IMR-90 (cell line): ENCODE results near the gene FAM184A.

Source experiments
- CEBPB ChIP-seq: IDR thresholded peaks from 2 replicates; pipeline ENCODE4 v1.6.1; 2012; ENCODE audit warnings: low read depth, low read length, improper control_type of control experiment
- CTCF ChIP-seq: conservative IDR thresholded peaks from 2 replicates; pipeline ENCODE4 v1.5.1; 2012; ENCODE audit warnings: mild to moderate bottlenecking, low read depth, low read length, improper control_type of control experiment
- MAFK ChIP-seq: IDR thresholded peaks from 2 replicates; pipeline ENCODE4 v1.6.1; 2012; ENCODE audit warnings: low read depth, low read length, improper control_type of control experiment
- MAZ ChIP-seq: IDR thresholded peaks from 2 replicates; pipeline ENCODE4 v1.6.1; 2012; ENCODE audit warnings: low read depth, mild to moderate bottlenecking, low read length, improper control_type of control experiment, moderate library complexity, borderline replicate concordance
- MXI1 ChIP-seq: IDR thresholded peaks from 2 replicates; pipeline ENCODE4 v1.6.1; 2012; ENCODE audit warnings: low read depth, mild to moderate bottlenecking, low read length, moderate library complexity, borderline replicate concordance
- POLR2A ChIP-seq: IDR thresholded peaks from 2 replicates; pipeline ENCODE4 v1.6.1; 2012; ENCODE audit warnings: mild to moderate bottlenecking, low read depth, low read length
- RAD21 ChIP-seq: IDR thresholded peaks from 2 replicates; pipeline ENCODE4 v1.6.1; 2012; ENCODE audit warnings: low read length, improper control_type of control experiment
- RFX5 ChIP-seq: IDR thresholded peaks from 2 replicates; pipeline ENCODE4 v1.8.0; 2012; ENCODE audit warnings: low read depth, mild to moderate bottlenecking, low read length, moderate library complexity
- USF2 ChIP-seq: fragments of 150-350 bp; IDR thresholded peaks from 2 replicates; pipeline ENCODE4 v1.6.1; 2017; ENCODE audit warnings: mild to moderate bottlenecking, antibody characterized with exemption, low read length, low read depth

- TF ChIP-seq CTCF (no peak), POLR2A (no peak), RFX5 (no peak), RAD21 (no peak), MAZ (no peak), MAFK (no peak), MXI1 (no peak), CEBPB (peak; percentile 56; the same call in 1 of the 2 replicates), USF2 (no peak)
These were observed 160.1 kb downstream of the FAM184A start for GRCh38 chr6:118918329-118918725.
